Astrocyte (in vitro differentiated cells and primary cell): ENCODE data around the gene METAP1D. TPM values are rescaled to one million over a fixed set of nuclear protein-coding genes. Genes with fewer than 3 reads are reported as not detected.
A peak's percentile ranks its signal among the peaks of the same experiment; 100 is the strongest.

Source experiments
- DNase-seq: peaks from one replicate; pipeline ENCODE4 v3.0.0-alpha.2; 2010; ENCODE audit warnings: low read depth
- FAIRE-seq: peaks from 2 replicates; lab custom pipeline; 2011; peaks lifted over from hg19 to GRCh38; lab: Jason Lieb, UNC
- H2AFZ ChIP-seq: 2 replicates; pipeline ENCODE4 v1.6.0; 2012; ENCODE audit warnings: low read depth, low read length, inconsistent platforms
- H3K27ac ChIP-seq: 2 replicates; pipeline ENCODE4 v1.5.1; 2011; ENCODE audit warnings: low read depth, low read length, inconsistent platforms
- H3K27me3 ChIP-seq: 2 replicates; pipeline ENCODE4 v1.6.0; 2011; ENCODE audit warnings: low read length, inconsistent platforms; ENCODE audit not compliant: insufficient read depth
- H3K36me3 ChIP-seq: 2 replicates; pipeline ENCODE4 v1.5.1; 2011; ENCODE audit warnings: low read length, inconsistent platforms; ENCODE audit not compliant: insufficient read depth
- H3K4me1 ChIP-seq: 2 replicates; pipeline ENCODE4 v1.5.1; 2011; ENCODE audit warnings: low read length, inconsistent platforms; ENCODE audit not compliant: insufficient read depth
- H3K4me2 ChIP-seq: 2 replicates; pipeline ENCODE4 v1.6.0; 2012; ENCODE audit warnings: low read length, inconsistent platforms
- H3K4me3 ChIP-seq: 2 replicates; pipeline ENCODE4 v1.5.1; 2011; ENCODE audit warnings: low read depth, mild to moderate bottlenecking, low read length, inconsistent platforms; ENCODE audit not compliant: insufficient read depth
- H3K79me2 ChIP-seq: 2 replicates; pipeline ENCODE4 v1.6.0; 2012; ENCODE audit warnings: mild to moderate bottlenecking, low read length, inconsistent platforms; ENCODE audit not compliant: insufficient read depth
- H3K9ac ChIP-seq: 2 replicates; pipeline ENCODE4 v1.6.0; 2012; ENCODE audit warnings: mild to moderate bottlenecking, low read length, inconsistent platforms
- H3K9me3 ChIP-seq: 2 replicates; pipeline ENCODE4 v1.5.1; 2012; ENCODE audit warnings: low read depth, mild to moderate bottlenecking, low read length, inconsistent platforms; ENCODE audit not compliant: insufficient read depth
- H4K20me1 ChIP-seq: 2 replicates; pipeline ENCODE4 v1.6.0; 2012; ENCODE audit warnings: low read length, inconsistent platforms; ENCODE audit not compliant: insufficient read depth
- H3K27ac Mint-ChIP-seq: one replicate; pipeline ENCODE4 v1.8.0; 2021; ENCODE audit warnings: mild to moderate bottlenecking, mixed read lengths; ENCODE audit not compliant: unreplicated experiment
- H3K27me3 Mint-ChIP-seq: one replicate; pipeline ENCODE4 v1.8.0; 2021; ENCODE audit warnings: low read depth, mixed read lengths; ENCODE audit not compliant: unreplicated experiment
- H3K36me3 Mint-ChIP-seq: one replicate; pipeline ENCODE4 v1.8.0; 2021; ENCODE audit warnings: low read depth, mixed read lengths; ENCODE audit not compliant: unreplicated experiment
- H3K4me1 Mint-ChIP-seq: one replicate; pipeline ENCODE4 v1.8.0; 2021; ENCODE audit warnings: low read depth, mixed read lengths; ENCODE audit not compliant: unreplicated experiment
- H3K4me3 Mint-ChIP-seq: one replicate; pipeline ENCODE4 v1.8.0; 2021; ENCODE audit warnings: mild to moderate bottlenecking, moderate library complexity, mixed read lengths; ENCODE audit not compliant: unreplicated experiment
- H3K9me3 Mint-ChIP-seq: one replicate; pipeline ENCODE4 v1.8.0; 2021; ENCODE audit warnings: mild to moderate bottlenecking, mixed read lengths; ENCODE audit not compliant: unreplicated experiment
- EZH2 ChIP-seq: IDR thresholded peaks from 2 replicates; pipeline ENCODE4 v1.6.1; 2012; ENCODE audit warnings: mild to moderate bottlenecking, low read length, inconsistent platforms; ENCODE audit not compliant: insufficient read depth
- total RNA-seq: library from RNA; stranded (reverse); gene quantifications from 2 replicates; pipeline ENCODE4 v1.2.1, GENCODE V29; 2021
- TF ChIP-seq, protein P1 (sequence below): IDR thresholded peaks from 2 replicates; pipeline ENCODE4 v1.5.1; 2011; ENCODE audit warnings: low read depth, mild to moderate bottlenecking, inconsistent platforms, low read length, moderate library complexity; ENCODE audit not compliant: insufficient read depth

METAP1D gene
- total RNA-seq, 1 donor from 2014 or later: 6.5 TPM

DNA sequence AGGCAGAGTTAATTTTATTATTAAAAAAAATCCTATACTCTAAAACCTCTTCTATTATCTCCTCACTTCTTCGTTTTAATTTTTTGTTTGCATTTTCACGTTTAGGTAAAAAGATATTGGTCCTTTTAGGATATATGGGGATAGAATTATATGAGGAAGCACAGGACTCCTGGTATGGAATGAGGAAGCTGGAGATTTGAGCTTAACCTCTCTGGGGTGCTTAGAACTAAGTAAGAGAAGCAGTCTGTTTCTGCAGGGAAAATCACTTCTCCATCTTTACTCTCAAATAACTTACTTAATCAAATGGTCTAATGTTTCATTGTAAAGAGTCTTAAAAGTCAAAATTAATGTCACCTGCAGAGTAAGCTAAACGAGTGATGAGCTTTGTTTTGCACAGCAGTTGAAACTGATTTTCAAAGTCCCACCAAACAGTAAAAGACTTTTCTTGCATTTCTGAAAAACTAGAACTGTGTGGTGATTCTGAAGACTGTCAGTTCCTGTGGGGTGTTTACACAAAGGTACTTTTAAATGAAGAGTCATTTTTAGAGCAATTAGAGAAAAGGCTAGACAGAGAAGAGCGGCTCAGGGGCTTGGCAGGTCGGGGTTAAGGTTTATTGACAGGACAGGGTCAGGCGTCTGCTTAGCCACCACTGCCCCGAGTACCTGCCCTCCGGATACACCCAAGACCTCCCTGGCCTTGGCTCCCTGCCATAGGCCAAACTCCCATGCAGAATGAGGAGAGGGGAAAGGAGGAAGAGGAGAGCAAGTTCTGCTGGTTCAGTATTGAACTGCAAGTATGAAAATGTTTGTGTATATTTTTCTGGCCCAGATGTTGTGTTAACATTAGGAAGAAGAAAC is 21.6 kb downstream of the METAP1D start:
- Histone ChIP-seq H3K4me1 (peaks cover 11% of the 10 kb centered on the region), H2AFZ (peak overlapping the region; percentile 45), H3K79me2 (no peaks in the 10 kb centered on the region), H3K36me3 (no peaks in the 10 kb centered on the region), H3K4me3 (no peak overlapping the region), H3K9me3 (no peaks in the 10 kb centered on the region), H3K27ac (no peak overlapping the region), H4K20me1 (no peaks in the 10 kb centered on the region), H3K9ac (no peak overlapping the region), H3K27me3 (no peaks in the 10 kb centered on the region), H3K4me2 (peak overlapping the region; percentile 76)
- H3K27me3 Mint-ChIP-seq: no peaks in the 10 kb centered on the region
- no peak for DNase-seq
- no peaks in the 10 kb centered on the region for H3K9me3 Mint-ChIP-seq
- peak overlapping the region; percentile 51 for H3K4me3 Mint-ChIP-seq
- peak overlapping the region; percentile 90 for H3K27ac Mint-ChIP-seq
- TF ChIP-seq, protein P1, sequence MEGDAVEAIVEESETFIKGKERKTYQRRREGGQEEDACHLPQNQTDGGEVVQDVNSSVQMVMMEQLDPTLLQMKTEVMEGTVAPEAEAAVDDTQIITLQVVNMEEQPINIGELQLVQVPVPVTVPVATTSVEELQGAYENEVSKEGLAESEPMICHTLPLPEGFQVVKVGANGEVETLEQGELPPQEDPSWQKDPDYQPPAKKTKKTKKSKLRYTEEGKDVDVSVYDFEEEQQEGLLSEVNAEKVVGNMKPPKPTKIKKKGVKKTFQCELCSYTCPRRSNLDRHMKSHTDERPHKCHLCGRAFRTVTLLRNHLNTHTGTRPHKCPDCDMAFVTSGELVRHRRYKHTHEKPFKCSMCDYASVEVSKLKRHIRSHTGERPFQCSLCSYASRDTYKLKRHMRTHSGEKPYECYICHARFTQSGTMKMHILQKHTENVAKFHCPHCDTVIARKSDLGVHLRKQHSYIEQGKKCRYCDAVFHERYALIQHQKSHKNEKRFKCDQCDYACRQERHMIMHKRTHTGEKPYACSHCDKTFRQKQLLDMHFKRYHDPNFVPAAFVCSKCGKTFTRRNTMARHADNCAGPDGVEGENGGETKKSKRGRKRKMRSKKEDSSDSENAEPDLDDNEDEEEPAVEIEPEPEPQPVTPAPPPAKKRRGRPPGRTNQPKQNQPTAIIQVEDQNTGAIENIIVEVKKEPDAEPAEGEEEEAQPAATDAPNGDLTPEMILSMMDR: no peak
- TF ChIP-seq EZH2: no peak
- FAIRE-seq: no peak
- H3K36me3 Mint-ChIP-seq: no peaks in the 10 kb centered on the region
- H3K4me1 Mint-ChIP-seq: peaks cover 13% of the 10 kb centered on the region

DNA sequence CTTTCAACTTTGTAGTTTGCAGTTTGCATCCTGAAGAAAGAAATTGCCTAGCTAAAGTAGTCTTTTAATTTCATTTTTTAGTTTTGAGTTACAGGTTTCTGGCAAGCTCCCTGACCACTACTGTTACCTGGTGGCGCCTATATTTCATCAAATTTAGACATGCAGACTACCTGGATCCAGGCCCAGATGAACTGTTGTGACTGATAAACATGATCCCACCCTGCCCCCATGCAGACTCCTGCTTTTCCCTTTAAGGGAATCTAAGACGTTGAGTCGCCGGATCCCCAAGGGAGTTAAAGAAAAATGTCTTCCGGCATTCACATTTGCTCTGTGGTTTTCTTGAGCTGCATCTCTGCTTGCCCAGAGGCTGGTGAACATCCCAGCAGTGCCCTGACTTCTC is 22.2 kb downstream of the METAP1D start:
- no peak overlapping the region for H3K27ac ChIP-seq
- TF ChIP-seq, protein P1: no peak
- TF ChIP-seq EZH2: no peak
- no peaks in the 10 kb centered on the region for H3K9me3 ChIP-seq
- peak overlapping the region; percentile 76 for H3K4me2 ChIP-seq
- H3K27me3 ChIP-seq: no peaks in the 10 kb centered on the region
- DNase-seq (peak; percentile 17), FAIRE-seq (no peak)
- no peaks in the 10 kb centered on the region for H3K79me2 ChIP-seq
- H3K27ac Mint-ChIP-seq: peak overlapping the region; percentile 90
- H3K4me1 Mint-ChIP-seq: peaks cover 13% of the 10 kb centered on the region
- H3K9me3 Mint-ChIP-seq: no peaks in the 10 kb centered on the region
- H3K4me3 Mint-ChIP-seq: peak overlapping the region; percentile 51
- no peak overlapping the region for H3K9ac ChIP-seq
- H3K36me3 Mint-ChIP-seq: no peaks in the 10 kb centered on the region
- no peaks in the 10 kb centered on the region for H3K27me3 Mint-ChIP-seq
- H4K20me1 ChIP-seq: no peaks in the 10 kb centered on the region
- H2AFZ ChIP-seq: peak overlapping the region; percentile 45
- H3K4me1 ChIP-seq: peaks cover 11% of the 10 kb centered on the region
- no peak overlapping the region for H3K4me3 ChIP-seq
- no peaks in the 10 kb centered on the region for H3K36me3 ChIP-seq

DNA sequence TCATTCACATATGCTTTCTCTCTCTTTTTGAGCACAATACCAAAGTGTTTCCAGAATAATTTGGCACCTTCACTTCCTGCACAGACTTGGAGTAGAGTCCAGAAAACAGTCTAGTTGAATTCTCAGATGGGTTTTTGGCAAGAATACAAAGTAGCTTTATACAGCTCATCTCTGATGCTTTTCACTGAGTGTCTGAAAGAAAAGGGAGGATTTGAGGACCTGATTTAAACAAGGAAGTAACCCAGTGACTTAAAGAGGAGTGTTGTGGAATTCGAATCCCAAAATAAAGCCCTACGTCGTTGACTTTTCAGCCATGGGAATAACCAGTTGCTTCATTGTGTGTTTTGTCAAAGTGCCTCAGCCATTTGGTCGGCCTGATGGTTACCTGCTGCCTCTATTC is 31.8 kb downstream of the METAP1D start:
- H3K4me3 ChIP-seq: no peak overlapping the region
- H3K36me3 ChIP-seq: no peaks in the 10 kb centered on the region
- no peaks in the 10 kb centered on the region for H3K4me1 ChIP-seq
- H3K27ac Mint-ChIP-seq: no peak overlapping the region
- peaks cover 5% of the 10 kb centered on the region for H3K4me1 Mint-ChIP-seq
- no peaks in the 10 kb centered on the region for H3K9me3 ChIP-seq
- H3K9me3 Mint-ChIP-seq: peaks cover 2% of the 10 kb centered on the region
- no peaks in the 10 kb centered on the region for H3K27me3 Mint-ChIP-seq
- H3K27ac ChIP-seq: no peak overlapping the region
- TF ChIP-seq, protein P1: no peak
- no peak for TF ChIP-seq EZH2
- FAIRE-seq (no peak), DNase-seq (no peak)
- no peak overlapping the region for H3K9ac ChIP-seq
- H3K27me3 ChIP-seq: no peaks in the 10 kb centered on the region
- H3K4me3 Mint-ChIP-seq: no peak overlapping the region
- no peak overlapping the region for H2AFZ ChIP-seq
- H3K36me3 Mint-ChIP-seq: no peaks in the 10 kb centered on the region
- no peaks in the 10 kb centered on the region for H4K20me1 ChIP-seq
- H3K79me2 ChIP-seq: no peaks in the 10 kb centered on the region
- H3K4me2 ChIP-seq: no peak overlapping the region
